Measurements from ENCODE around the gene GPR153.

Gene GPR153

GRCh38 chr1:6295910-6296309 lies 35.0 kb upstream of the GPR153 start:
- Histone ChIP-seq H3K27me3 (replicated peaks in 2 of 5; ENCODE audit: control insufficient read depth in 4 of 5, insufficient read depth in 5 of 5, low read length in 4 of 5) (no peaks in the 10 kb centered on the region), H3K4me3 (ENCODE audit: control insufficient read depth in 1 of 7, extremely low read depth in 1 of 7, insufficient read depth in 4 of 7, low read depth in 2 of 7, low read length in 6 of 7) (no peak overlapping the region), H3K27ac (ENCODE audit: insufficient read depth in 1 of 2, low read depth in 1 of 2, low read length in 2 of 2, poor library complexity in 1 of 2, severe bottlenecking in 2 of 2) (no peak overlapping the region), H3K9me3 (ENCODE audit: control extremely low read depth in 1 of 5, control insufficient read depth in 4 of 5, insufficient read depth in 2 of 5, low read depth in 1 of 5, low read length in 4 of 5) (no peaks in the 10 kb centered on the region), H3K4me1 (ENCODE audit: control extremely low read depth in 1 of 4, control insufficient read depth in 4 of 4, insufficient read depth in 4 of 4, low read length in 3 of 4) (peaks cover 0 to 9% (median 0%) of the 10 kb centered on the region in 4 experiments), H3K36me3 (ENCODE audit: control insufficient read depth in 4 of 4, insufficient read depth in 4 of 4, low read length in 3 of 4) (peaks cover 0 to 23% (median 5%) of the 10 kb centered on the region in 4 experiments)
- POLR2A ChIA-PET, result no interaction called here
- 93% methylated on average over 2 of the region's 6 CpGs for WGBS (ENCODE audit: insufficient coverage)
- CTCF ChIA-PET, result no interaction called here
- DNase-seq, result no peak

- WGBS (ENCODE audit: insufficient coverage), result 86% methylated on average over 20 of the region's 23 CpGs
Measured at GRCh38 chr1:6294890-6295556, 34.1 kb upstream of the GPR153 start.

GRCh38 chr1:6294080-6294889 lies 33.4 kb upstream of the GPR153 start:
- ChIA-PET CTCF (interaction anchor here (1.1 kb wide), 1 partner anchor 47 kb away, joined by 3 read pairs; no protein-coding TSS in a partner anchor), POLR2A (no interaction called here)
- no peak for DNase-seq
- Histone ChIP-seq H3K27me3 (replicated peaks in 2 of 5; ENCODE audit: control insufficient read depth in 4 of 5, insufficient read depth in 5 of 5, low read length in 4 of 5) (no peaks in the 10 kb centered on the region), H3K4me1 (ENCODE audit: control extremely low read depth in 1 of 4, control insufficient read depth in 4 of 4, insufficient read depth in 4 of 4, low read length in 3 of 4) (peaks cover 0 to 9% (median 0%) of the 10 kb centered on the region in 4 experiments), H3K36me3 (ENCODE audit: control insufficient read depth in 4 of 4, insufficient read depth in 4 of 4, low read length in 3 of 4) (peaks cover 0 to 17% (median 5%) of the 10 kb centered on the region in 4 experiments), H3K27ac (ENCODE audit: insufficient read depth in 1 of 2, low read depth in 1 of 2, low read length in 2 of 2, poor library complexity in 1 of 2, severe bottlenecking in 2 of 2) (no peak overlapping the region), H3K9me3 (ENCODE audit: control extremely low read depth in 1 of 5, control insufficient read depth in 4 of 5, insufficient read depth in 2 of 5, low read depth in 1 of 5, low read length in 4 of 5) (no peaks in the 10 kb centered on the region), H3K4me3 (ENCODE audit: control insufficient read depth in 1 of 7, extremely low read depth in 1 of 7, insufficient read depth in 4 of 7, low read depth in 2 of 7, low read length in 6 of 7) (no peak overlapping the region)
- 91% methylated on average over 13 of the region's 14 CpGs for WGBS (ENCODE audit: insufficient coverage)

More at GRCh38 chr1:6294890-6295556, 34.1 kb upstream of the GPR153 start:
- H3K9me3 ChIP-seq (ENCODE audit: control extremely low read depth in 1 of 5, control insufficient read depth in 4 of 5, insufficient read depth in 2 of 5, low read depth in 1 of 5, low read length in 4 of 5), result no peaks in the 10 kb centered on the region
- H3K4me3 ChIP-seq (ENCODE audit: control insufficient read depth in 1 of 7, extremely low read depth in 1 of 7, insufficient read depth in 4 of 7, low read depth in 2 of 7, low read length in 6 of 7), result no peak overlapping the region
- H3K4me1 ChIP-seq (ENCODE audit: control extremely low read depth in 1 of 4, control insufficient read depth in 4 of 4, insufficient read depth in 4 of 4, low read length in 3 of 4), result peaks cover 0 to 9% (median 0%) of the 10 kb centered on the region in 4 experiments
- DNase-seq, result peak; percentile 12 to 33 (median 14)
- CTCF ChIA-PET, result no interaction called here
- H3K36me3 ChIP-seq (ENCODE audit: control insufficient read depth in 4 of 4, insufficient read depth in 4 of 4, low read length in 3 of 4), result peaks cover 0 to 21% (median 5%) of the 10 kb centered on the region in 4 experiments
- POLR2A ChIA-PET, result no interaction called here
- H3K27ac ChIP-seq (ENCODE audit: insufficient read depth in 1 of 2, low read depth in 1 of 2, low read length in 2 of 2, poor library complexity in 1 of 2, severe bottlenecking in 2 of 2), result no peak overlapping the region
- no peaks in the 10 kb centered on the region for H3K27me3 ChIP-seq (replicated peaks in 2 of 5; ENCODE audit: control insufficient read depth in 4 of 5, insufficient read depth in 5 of 5, low read length in 4 of 5)

GRCh38 chr1:6292102-6292501 lies 31.2 kb upstream of the GPR153 start:
- Histone ChIP-seq H3K27me3 (replicated peaks in 2 of 5; ENCODE audit: control insufficient read depth in 4 of 5, insufficient read depth in 5 of 5, low read length in 4 of 5) (no peaks in the 10 kb centered on the region), H3K4me1 (ENCODE audit: control extremely low read depth in 1 of 4, control insufficient read depth in 4 of 4, insufficient read depth in 4 of 4, low read length in 3 of 4) (peaks cover 0 to 9% (median 0%) of the 10 kb centered on the region in 4 experiments), H3K9me3 (ENCODE audit: control extremely low read depth in 1 of 5, control insufficient read depth in 4 of 5, insufficient read depth in 2 of 5, low read depth in 1 of 5, low read length in 4 of 5) (no peaks in the 10 kb centered on the region), H3K4me3 (ENCODE audit: control insufficient read depth in 1 of 7, extremely low read depth in 1 of 7, insufficient read depth in 4 of 7, low read depth in 2 of 7, low read length in 6 of 7) (no peak overlapping the region), H3K27ac (ENCODE audit: insufficient read depth in 1 of 2, low read depth in 1 of 2, low read length in 2 of 2, poor library complexity in 1 of 2, severe bottlenecking in 2 of 2) (no peak overlapping the region), H3K36me3 (ENCODE audit: control insufficient read depth in 4 of 4, insufficient read depth in 4 of 4, low read length in 3 of 4) (peaks cover 0 to 20% (median 5%) of the 10 kb centered on the region in 4 experiments)
- WGBS (ENCODE audit: insufficient coverage), result 97% methylated on average over 10 of the region's 10 CpGs
- POLR2A ChIA-PET, result no interaction called here
- CTCF ChIA-PET, result no interaction called here
- no peak for DNase-seq

GRCh38 chr1:6288665-6289064 lies 27.8 kb upstream of the GPR153 start:
- Histone ChIP-seq H3K9me3 (ENCODE audit: control extremely low read depth in 1 of 5, control insufficient read depth in 4 of 5, insufficient read depth in 2 of 5, low read depth in 1 of 5, low read length in 4 of 5) (no peaks in the 10 kb centered on the region), H3K4me3 (ENCODE audit: control insufficient read depth in 1 of 7, extremely low read depth in 1 of 7, insufficient read depth in 4 of 7, low read depth in 2 of 7, low read length in 6 of 7) (no peak overlapping the region), H3K27me3 (replicated peaks in 2 of 5; ENCODE audit: control insufficient read depth in 4 of 5, insufficient read depth in 5 of 5, low read length in 4 of 5) (no peaks in the 10 kb centered on the region), H3K36me3 (ENCODE audit: control insufficient read depth in 4 of 4, insufficient read depth in 4 of 4, low read length in 3 of 4) (peaks cover 0 to 11% (median 3%) of the 10 kb centered on the region in 4 experiments), H3K4me1 (ENCODE audit: control extremely low read depth in 1 of 4, control insufficient read depth in 4 of 4, insufficient read depth in 4 of 4, low read length in 3 of 4) (no peaks in the 10 kb centered on the region), H3K27ac (ENCODE audit: insufficient read depth in 1 of 2, low read depth in 1 of 2, low read length in 2 of 2, poor library complexity in 1 of 2, severe bottlenecking in 2 of 2) (no peak overlapping the region)
- CTCF ChIA-PET, result no interaction called here
- DNase-seq, result no peak
- POLR2A ChIA-PET, result no interaction called here
- WGBS (ENCODE audit: insufficient coverage), result 82% methylated on average over 10 of the region's 10 CpGs

GRCh38 chr1:6288026-6288425 lies 27.1 kb upstream of the GPR153 start:
- CTCF ChIA-PET, result no interaction called here

GRCh38 chr1:6287431-6287886 lies 26.6 kb upstream of the GPR153 start:
- Histone ChIP-seq H3K4me1 (ENCODE audit: control extremely low read depth in 1 of 4, control insufficient read depth in 4 of 4, insufficient read depth in 4 of 4, low read length in 3 of 4) (no peaks in the 10 kb centered on the region), H3K9me3 (ENCODE audit: control extremely low read depth in 1 of 5, control insufficient read depth in 4 of 5, insufficient read depth in 2 of 5, low read depth in 1 of 5, low read length in 4 of 5) (no peaks in the 10 kb centered on the region), H3K36me3 (ENCODE audit: control insufficient read depth in 4 of 4, insufficient read depth in 4 of 4, low read length in 3 of 4) (peaks cover 0 to 8% (median 0%) of the 10 kb centered on the region in 4 experiments), H3K4me3 (ENCODE audit: control insufficient read depth in 1 of 7, extremely low read depth in 1 of 7, insufficient read depth in 4 of 7, low read depth in 2 of 7, low read length in 6 of 7) (no peak overlapping the region), H3K27me3 (replicated peaks in 2 of 5; ENCODE audit: control insufficient read depth in 4 of 5, insufficient read depth in 5 of 5, low read length in 4 of 5) (no peaks in the 10 kb centered on the region), H3K27ac (ENCODE audit: insufficient read depth in 1 of 2, low read depth in 1 of 2, low read length in 2 of 2, poor library complexity in 1 of 2, severe bottlenecking in 2 of 2) (no peak overlapping the region)
- no peak for DNase-seq
- ChIA-PET CTCF (no interaction called here), POLR2A (no interaction called here)
- WGBS (ENCODE audit: insufficient coverage), result 96% methylated on average over 10 of the region's 10 CpGs

More at GRCh38 chr1:6288026-6288425, 27.1 kb upstream of the GPR153 start:
- POLR2A ChIA-PET, result no interaction called here
- Histone ChIP-seq H3K27me3 (replicated peaks in 2 of 5; ENCODE audit: control insufficient read depth in 4 of 5, insufficient read depth in 5 of 5, low read length in 4 of 5) (no peaks in the 10 kb centered on the region), H3K4me3 (ENCODE audit: control insufficient read depth in 1 of 7, extremely low read depth in 1 of 7, insufficient read depth in 4 of 7, low read depth in 2 of 7, low read length in 6 of 7) (no peak overlapping the region), H3K4me1 (ENCODE audit: control extremely low read depth in 1 of 4, control insufficient read depth in 4 of 4, insufficient read depth in 4 of 4, low read length in 3 of 4) (no peaks in the 10 kb centered on the region), H3K9me3 (ENCODE audit: control extremely low read depth in 1 of 5, control insufficient read depth in 4 of 5, insufficient read depth in 2 of 5, low read depth in 1 of 5, low read length in 4 of 5) (no peaks in the 10 kb centered on the region), H3K27ac (ENCODE audit: insufficient read depth in 1 of 2, low read depth in 1 of 2, low read length in 2 of 2, poor library complexity in 1 of 2, severe bottlenecking in 2 of 2) (no peak overlapping the region), H3K36me3 (ENCODE audit: control insufficient read depth in 4 of 4, insufficient read depth in 4 of 4, low read length in 3 of 4) (peaks cover 0 to 8% (median under 1%) of the 10 kb centered on the region in 4 experiments)
- WGBS (ENCODE audit: insufficient coverage), result 95% methylated on average over 14 of the region's 14 CpGs
- no peak for DNase-seq

Data from common myeloid progenitor, CD34-positive (primary cell).